ENCODE data around the gene GGTLC1.
"Not testable (repeated sequence)": the region's sequence is repeated elsewhere in the genome, so short reads cannot be mapped to it uniquely, and the experiment has no call there.

DNA sequence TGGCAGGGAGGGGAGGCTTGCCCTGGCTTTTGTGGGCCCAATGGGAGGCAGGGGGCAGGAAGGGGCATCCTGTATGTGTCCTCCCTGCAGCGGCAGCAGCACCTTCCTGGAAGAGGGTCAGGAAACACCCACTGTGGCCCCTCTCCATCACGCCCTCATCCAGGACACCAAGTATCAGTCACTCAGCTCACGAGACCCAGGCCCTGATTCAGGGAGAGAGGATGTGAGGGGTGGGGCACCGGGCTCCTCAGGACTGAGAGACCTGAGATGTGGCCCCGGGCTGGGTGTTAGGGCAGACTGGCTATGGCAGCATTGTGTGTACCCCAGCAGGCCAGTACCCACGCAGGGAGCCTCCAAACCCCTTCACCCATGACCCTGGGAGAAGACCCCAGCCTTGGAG is 9.2 kb downstream of the GGTLC1 start:
- not testable (repeated sequence) for TF ChIP-seq POLR2A, CTCF (IDR thresholded peaks at IDR 0.05)

All from heart left ventricle (tissue), 13 donors.